ENCODE measurements around the gene MMP17.

Gene MMP17

GRCh38 chr12:131795064-131795463, 33.1 kb upstream of the MMP17 start:
- DNase-seq (ENCODE audit: low spot score in 2 of 2) (no peak), ATAC-seq (ENCODE audit: low read depth) (no peak)
- no peaks in the 10 kb centered on the region for H3K27me3 Mint-ChIP-seq
- H3K27ac Mint-ChIP-seq, result peak overlapping the region; percentile 68
- H3K9me3 Mint-ChIP-seq, result no peaks in the 10 kb centered on the region
- H3K4me3 Mint-ChIP-seq, result no peak overlapping the region
- H3K4me1 Mint-ChIP-seq, result peaks cover 15% of the 10 kb centered on the region
- H3K36me3 Mint-ChIP-seq, result peaks cover 23% of the 10 kb centered on the region

- Mint-ChIP-seq H3K27me3 (no peaks in the 10 kb centered on the region), H3K27ac (peak overlapping the region; percentile 68), H3K9me3 (no peaks in the 10 kb centered on the region), H3K4me1 (peaks cover 15% of the 10 kb centered on the region), H3K36me3 (peaks cover 22% of the 10 kb centered on the region), H3K4me3 (peak overlapping the region; percentile 53)
- ATAC-seq (ENCODE audit: low read depth) (peak; percentile 56), DNase-seq (ENCODE audit: low spot score in 2 of 2) (no peak)
Observed at GRCh38 chr12:131795690-131796410, 32.3 kb upstream of the MMP17 start.

- no peaks in the 10 kb centered on the region for H3K9me3 Mint-ChIP-seq
- H3K4me3 Mint-ChIP-seq, result peak overlapping the region; percentile 38
- peaks cover 15% of the 10 kb centered on the region for H3K4me1 Mint-ChIP-seq
- ATAC-seq (ENCODE audit: low read depth), result no peak
- H3K27ac Mint-ChIP-seq, result peak overlapping the region; percentile 46
- DNase-seq (ENCODE audit: low spot score in 2 of 2), result no peak
- H3K36me3 Mint-ChIP-seq, result peaks cover 24% of the 10 kb centered on the region
- H3K27me3 Mint-ChIP-seq, result no peaks in the 10 kb centered on the region
Observed at GRCh38 chr12:131796411-131796736, 31.8 kb upstream of the MMP17 start.

GRCh38 chr12:131796754-131797587, 31.2 kb upstream of the MMP17 start:
- H3K27me3 Mint-ChIP-seq, result no peaks in the 10 kb centered on the region
- H3K36me3 Mint-ChIP-seq, result peaks cover 26% of the 10 kb centered on the region
- peaks cover 15% of the 10 kb centered on the region for H3K4me1 Mint-ChIP-seq
- no peak for DNase-seq (ENCODE audit: low spot score in 2 of 2)
- H3K9me3 Mint-ChIP-seq, result no peaks in the 10 kb centered on the region
- no peak overlapping the region for H3K4me3 Mint-ChIP-seq
- no peak for ATAC-seq (ENCODE audit: low read depth)
- no peak overlapping the region for H3K27ac Mint-ChIP-seq

GRCh38 chr12:131797588-131797934, 30.6 kb upstream of the MMP17 start:
- peaks cover 28% of the 10 kb centered on the region for H3K36me3 Mint-ChIP-seq
- DNase-seq (ENCODE audit: low spot score in 2 of 2), result no peak

GRCh38 chr12:131799195-131799594, 29.0 kb upstream of the MMP17 start:
- ATAC-seq (ENCODE audit: low read depth), result no peak
- peaks cover 26% of the 10 kb centered on the region for H3K36me3 Mint-ChIP-seq

More at GRCh38 chr12:131797588-131797934, 30.6 kb upstream of the MMP17 start:
- H3K27me3 Mint-ChIP-seq, result no peaks in the 10 kb centered on the region
- no peak for ATAC-seq (ENCODE audit: low read depth)
- H3K4me3 Mint-ChIP-seq, result no peak overlapping the region
- H3K4me1 Mint-ChIP-seq, result peaks cover 15% of the 10 kb centered on the region
- H3K9me3 Mint-ChIP-seq, result no peaks in the 10 kb centered on the region
- H3K27ac Mint-ChIP-seq, result no peak overlapping the region

GRCh38 chr12:131799828-131800593, 28.2 kb upstream of the MMP17 start:
- no peak for ATAC-seq (ENCODE audit: low read depth)
- Mint-ChIP-seq H3K27ac (no peak overlapping the region), H3K4me1 (peaks cover 21% of the 10 kb centered on the region), H3K27me3 (no peaks in the 10 kb centered on the region), H3K9me3 (no peaks in the 10 kb centered on the region), H3K4me3 (no peak overlapping the region), H3K36me3 (peaks cover 26% of the 10 kb centered on the region)
- DNase-seq (ENCODE audit: low spot score in 2 of 2), result no peak

More at GRCh38 chr12:131799195-131799594, 29.0 kb upstream of the MMP17 start:
- no peaks in the 10 kb centered on the region for H3K27me3 Mint-ChIP-seq
- H3K27ac Mint-ChIP-seq, result no peak overlapping the region
- H3K4me3 Mint-ChIP-seq, result no peak overlapping the region
- peaks cover 19% of the 10 kb centered on the region for H3K4me1 Mint-ChIP-seq
- no peaks in the 10 kb centered on the region for H3K9me3 Mint-ChIP-seq
- no peak for DNase-seq (ENCODE audit: low spot score in 2 of 2)

- Mint-ChIP-seq H3K4me1 (peaks cover 14% of the 10 kb centered on the region), H3K36me3 (peaks cover 26% of the 10 kb centered on the region), H3K27ac (no peak overlapping the region), H3K27me3 (no peaks in the 10 kb centered on the region), H3K4me3 (no peak overlapping the region), H3K9me3 (no peaks in the 10 kb centered on the region)
- DNase-seq (ENCODE audit: low spot score in 2 of 2), result no peak
- no peak for ATAC-seq (ENCODE audit: low read depth)
Observed at GRCh38 chr12:131800594-131801135, 27.5 kb upstream of the MMP17 start.

GRCh38 chr12:131801254-131801866, 26.8 kb upstream of the MMP17 start:
- H3K9me3 Mint-ChIP-seq, result no peaks in the 10 kb centered on the region
- peaks cover 26% of the 10 kb centered on the region for H3K36me3 Mint-ChIP-seq
- ATAC-seq (ENCODE audit: low read depth), result no peak
- peaks cover 9% of the 10 kb centered on the region for H3K4me1 Mint-ChIP-seq
- no peak for DNase-seq (ENCODE audit: low spot score in 2 of 2)
- H3K27me3 Mint-ChIP-seq, result no peaks in the 10 kb centered on the region
- H3K4me3 Mint-ChIP-seq, result no peak overlapping the region
- no peak overlapping the region for H3K27ac Mint-ChIP-seq

- no peak for DNase-seq (ENCODE audit: low spot score in 2 of 2)
- Mint-ChIP-seq H3K9me3 (no peaks in the 10 kb centered on the region), H3K27me3 (no peaks in the 10 kb centered on the region), H3K27ac (no peak overlapping the region), H3K36me3 (peaks cover 20% of the 10 kb centered on the region), H3K4me3 (no peak overlapping the region), H3K4me1 (peaks cover 8% of the 10 kb centered on the region)
- no peak for ATAC-seq (ENCODE audit: low read depth)
Observed at GRCh38 chr12:131803961-131804521, 24.2 kb upstream of the MMP17 start.

- H3K4me1 Mint-ChIP-seq, result peaks cover 8% of the 10 kb centered on the region
- peaks cover 14% of the 10 kb centered on the region for H3K36me3 Mint-ChIP-seq
- H3K9me3 Mint-ChIP-seq, result no peaks in the 10 kb centered on the region
- no peak overlapping the region for H3K4me3 Mint-ChIP-seq
- ATAC-seq (ENCODE audit: low read depth) (no peak), DNase-seq (ENCODE audit: low spot score in 2 of 2) (no peak)
- H3K27ac Mint-ChIP-seq, result no peak overlapping the region
- no peaks in the 10 kb centered on the region for H3K27me3 Mint-ChIP-seq
Observed at GRCh38 chr12:131805421-131805820, 22.8 kb upstream of the MMP17 start.

GRCh38 chr12:131806674-131807073, 21.5 kb upstream of the MMP17 start:
- Mint-ChIP-seq H3K27me3 (no peaks in the 10 kb centered on the region), H3K4me3 (no peak overlapping the region), H3K36me3 (peaks cover 5% of the 10 kb centered on the region), H3K9me3 (no peaks in the 10 kb centered on the region), H3K4me1 (peaks cover 8% of the 10 kb centered on the region), H3K27ac (no peak overlapping the region)
- no peak for ATAC-seq (ENCODE audit: low read depth)
- DNase-seq (ENCODE audit: low spot score in 2 of 2), result no peak

- H3K4me1 Mint-ChIP-seq, result peaks cover 7% of the 10 kb centered on the region
- H3K9me3 Mint-ChIP-seq, result peaks cover 5% of the 10 kb centered on the region
- DNase-seq (ENCODE audit: low spot score in 2 of 2), result no peak
- H3K27ac Mint-ChIP-seq, result no peak overlapping the region
- H3K4me3 Mint-ChIP-seq, result peak overlapping the region; percentile 78
- peaks cover 10% of the 10 kb centered on the region for H3K36me3 Mint-ChIP-seq
- peak; percentile 90 for ATAC-seq (ENCODE audit: low read depth)
- H3K27me3 Mint-ChIP-seq, result no peaks in the 10 kb centered on the region
Observed at GRCh38 chr12:131808744-131809371, 19.3 kb upstream of the MMP17 start.
